HG03196 (cell line): ENCODE data around the gene COL6A1.

Experiments
- ATAC-seq: cut with Tn5 transposase; IDR thresholded peaks from one replicate; pipeline ENCODE4 v1.9.1; 2021; ENCODE audit not compliant: unreplicated experiment

The COL6A1 gene

GRCh38 chr21:45981151-45982091, at the start of gene COL6A1:
Gene COL6A1, plus strand, starts transcription at chr21:45981770. Its CDS starts 81 bp downstream, at chr21:45981851.
- no peak for ATAC-seq

GRCh38 chr21:45932922-45933502, 48.6 kb upstream of the COL6A1 start:
- ATAC-seq = no peak

GRCh38 chr21:45934085-45934484, 47.5 kb upstream of the COL6A1 start:
- ATAC-seq = no peak

- ATAC-seq = no peak
Measured at GRCh38 chr21:45934554-45934953, 47.0 kb upstream of the COL6A1 start.

- no peak for ATAC-seq
Measured at GRCh38 chr21:45935628-45936027, 45.9 kb upstream of the COL6A1 start.

- ATAC-seq = no peak
Measured at GRCh38 chr21:45937721-45938452, 43.7 kb upstream of the COL6A1 start.

- ATAC-seq = no peak
Measured at GRCh38 chr21:45938453-45938755, 43.2 kb upstream of the COL6A1 start.

GRCh38 chr21:45938811-45939520, 42.6 kb upstream of the COL6A1 start:
- no peak for ATAC-seq

GRCh38 chr21:45939521-45940045, 42.0 kb upstream of the COL6A1 start:
- no peak for ATAC-seq

GRCh38 chr21:45940091-45940490, 41.5 kb upstream of the COL6A1 start:
- ATAC-seq = no peak

GRCh38 chr21:45940621-45941337, 40.8 kb upstream of the COL6A1 start:
- no peak for ATAC-seq

- no peak for ATAC-seq
Measured at GRCh38 chr21:45941338-45941710, 40.2 kb upstream of the COL6A1 start.

GRCh38 chr21:45941717-45942546, 39.6 kb upstream of the COL6A1 start:
- no peak for ATAC-seq

- no peak for ATAC-seq
Measured at GRCh38 chr21:45942755-45943629, 38.6 kb upstream of the COL6A1 start.

GRCh38 chr21:45943630-45944540, 37.7 kb upstream of the COL6A1 start:
- no peak for ATAC-seq

GRCh38 chr21:45944601-45945000, 37.0 kb upstream of the COL6A1 start:
- ATAC-seq = no peak

- no peak for ATAC-seq
Measured at GRCh38 chr21:45945066-45945867, 36.3 kb upstream of the COL6A1 start.
